A673 (cell line): ENCODE results near the gene GPR34.

Experiments used
- CTCF ChIP-seq: fragments of 300-800, 200-600 bp; sonication (generic); conservative IDR thresholded peaks from 2 replicates; pipeline ENCODE4 v1.5.1; 2017; ENCODE audit warnings: low read depth, mild to moderate bottlenecking, antibody characterized with exemption, low read length, moderate library complexity, mixed read lengths
- EZH2 ChIP-seq: fragments of 200-600 bp; sonication (generic); IDR thresholded peaks from 2 replicates; pipeline ENCODE4 v1.6.1; 2017; ENCODE audit warnings: borderline replicate concordance, low read depth, mild to moderate bottlenecking, mixed read lengths, antibody characterized with exemption, low read length; ENCODE audit not compliant: poor library complexity, severe bottlenecking

GRCh38 chrX:41665686-41666085 lies 23.1 kb upstream of the GPR34 start:
- no peak for TF ChIP-seq EZH2
- TF ChIP-seq CTCF: no peak
